Osteoblast (primary cell): ENCODE results near the gene RABGAP1L. TPM values are rescaled to one million over a fixed set of nuclear protein-coding genes. Genes with fewer than 3 reads are reported as not detected.

Source experiments
- DNase-seq: peaks from one replicate; pipeline ENCODE4 v3.0.0; 2011; ENCODE audit warnings: low spot score, mixed read lengths; ENCODE audit not compliant: insufficient read length; ENCODE audit errors: missing footprints
- H2AFZ ChIP-seq: 2 replicates; pipeline ENCODE4 v1.6.0; 2011; ENCODE audit warnings: mild to moderate bottlenecking, low read length
- H3K27ac ChIP-seq: 2 replicates; pipeline ENCODE4 v1.5.1; 2011; ENCODE audit warnings: mild to moderate bottlenecking, low read depth, low read length, moderate library complexity
- H3K27me3 ChIP-seq: 2 replicates; pipeline ENCODE4 v1.6.0; 2012; ENCODE audit warnings: mild to moderate bottlenecking, control low read depth, inconsistent platforms, low read length, moderate library complexity; ENCODE audit not compliant: insufficient read depth
- H3K36me3 ChIP-seq: 2 replicates; pipeline ENCODE4 v1.5.1; 2011; ENCODE audit warnings: mild to moderate bottlenecking, low read length, control low read depth, moderate library complexity; ENCODE audit not compliant: insufficient read depth
- H3K4me1 ChIP-seq: 2 replicates; pipeline ENCODE4 v1.5.1; 2011; ENCODE audit warnings: mild to moderate bottlenecking, low read length, control low read depth, moderate library complexity; ENCODE audit not compliant: insufficient read depth
- H3K4me2 ChIP-seq: 2 replicates; pipeline ENCODE4 v1.6.0; 2011; ENCODE audit warnings: mild to moderate bottlenecking, low read length; ENCODE audit not compliant: insufficient read depth
- H3K4me3 ChIP-seq: fragments of 200-600 bp; sonication (generic); 3 replicates; pipeline ENCODE4 v1.5.1; 2012; ENCODE audit warnings: mild to moderate bottlenecking, low read length, inconsistent platforms; ENCODE audit not compliant: insufficient read depth
- H3K79me2 ChIP-seq: 2 replicates; pipeline ENCODE4 v1.6.0; 2012; ENCODE audit warnings: mild to moderate bottlenecking, low read length, control low read depth, inconsistent platforms; ENCODE audit not compliant: insufficient read depth
- H3K9me3 ChIP-seq: 2 replicates; pipeline ENCODE4 v1.5.1; 2011; ENCODE audit warnings: low read depth, low read length, control low read depth
- H4K20me1 ChIP-seq: 2 replicates; pipeline ENCODE4 v1.6.0; 2012; ENCODE audit warnings: mild to moderate bottlenecking, low read length, control low read depth; ENCODE audit not compliant: insufficient read depth
- CTCF ChIP-seq: IDR thresholded peaks from 2 replicates; pipeline ENCODE4 v1.5.1; 2011; ENCODE audit warnings: mild to moderate bottlenecking, low read depth, low read length, moderate library complexity; ENCODE audit errors: extremely low read depth
- total RNA-seq: library from RNA; depleted of rRNA; stranded (reverse); fragments of >200 nt; gene quantifications from 2 replicates; pipeline ENCODE4 v1.2.3, GENCODE V29; 2012

The RABGAP1L gene
- total RNA-seq, 1 donor: 30.0 TPM

GRCh38 chr1:174761901-174762585 is 602.7 kb downstream of the RABGAP1L start:
- no peaks in the 10 kb centered on the region for H3K9me3 ChIP-seq
- no peaks in the 10 kb centered on the region for H4K20me1 ChIP-seq
- no peak overlapping the region for H3K4me2 ChIP-seq
- no peak overlapping the region for H3K27ac ChIP-seq
- no peak for TF ChIP-seq CTCF
- peak; percentile 18 for DNase-seq
- no peaks in the 10 kb centered on the region for H3K4me1 ChIP-seq
- H3K79me2 ChIP-seq: no peaks in the 10 kb centered on the region
- no peaks in the 10 kb centered on the region for H3K36me3 ChIP-seq
- H3K4me3 ChIP-seq: no peak overlapping the region
- H3K27me3 ChIP-seq: no peaks in the 10 kb centered on the region
- H2AFZ ChIP-seq: no peak overlapping the region

GRCh38 chr1:174764191-174764590 is 604.9 kb downstream of the RABGAP1L start:
- H3K27me3 ChIP-seq: no peaks in the 10 kb centered on the region
- H4K20me1 ChIP-seq: no peaks in the 10 kb centered on the region
- H3K4me1 ChIP-seq: no peaks in the 10 kb centered on the region
- H3K4me2 ChIP-seq: no peak overlapping the region
- TF ChIP-seq CTCF: no peak
- H3K9me3 ChIP-seq: no peaks in the 10 kb centered on the region
- no peak overlapping the region for H3K4me3 ChIP-seq
- no peak for DNase-seq
- no peak overlapping the region for H3K27ac ChIP-seq
- no peaks in the 10 kb centered on the region for H3K36me3 ChIP-seq
- H2AFZ ChIP-seq: no peak overlapping the region
- no peaks in the 10 kb centered on the region for H3K79me2 ChIP-seq

GRCh38 chr1:174766727-174767126 is 607.4 kb downstream of the RABGAP1L start:
- no peaks in the 10 kb centered on the region for H3K79me2 ChIP-seq
- no peaks in the 10 kb centered on the region for H4K20me1 ChIP-seq
- H3K36me3 ChIP-seq: no peaks in the 10 kb centered on the region
- H3K27me3 ChIP-seq: no peaks in the 10 kb centered on the region
- H2AFZ ChIP-seq: no peak overlapping the region
- H3K4me3 ChIP-seq: no peak overlapping the region
- H3K9me3 ChIP-seq: no peaks in the 10 kb centered on the region
- H3K4me2 ChIP-seq: no peak overlapping the region
- no peaks in the 10 kb centered on the region for H3K4me1 ChIP-seq
- no peak for TF ChIP-seq CTCF
- no peak for DNase-seq
- no peak overlapping the region for H3K27ac ChIP-seq

GRCh38 chr1:174768516-174768915 is 609.2 kb downstream of the RABGAP1L start:
- no peaks in the 10 kb centered on the region for H4K20me1 ChIP-seq
- no peaks in the 10 kb centered on the region for H3K79me2 ChIP-seq
- H3K4me3 ChIP-seq: no peak overlapping the region
- no peak overlapping the region for H3K4me2 ChIP-seq
- H3K36me3 ChIP-seq: no peaks in the 10 kb centered on the region
- no peak for TF ChIP-seq CTCF
- H3K9me3 ChIP-seq: no peaks in the 10 kb centered on the region
- no peak overlapping the region for H3K27ac ChIP-seq
- H3K4me1 ChIP-seq: no peaks in the 10 kb centered on the region
- no peak for DNase-seq
- no peak overlapping the region for H2AFZ ChIP-seq
- no peaks in the 10 kb centered on the region for H3K27me3 ChIP-seq
